DND-41 (cell line): ENCODE data around the gene DRD5.
"Not testable (repeated sequence)": the region's sequence is repeated elsewhere in the genome, so short reads cannot be mapped to it uniquely, and the experiment has no call there.

ENCODE experiments used
- CTCF ChIP-seq: IDR thresholded peaks from 2 replicates; pipeline ENCODE4 v1.5.1; 2012; ENCODE audit warnings: borderline replicate concordance, low read length, moderate library complexity, mild to moderate bottlenecking; ENCODE audit not compliant: poor library complexity, severe bottlenecking; ENCODE audit errors: extremely low read depth
- EZH2 ChIP-seq: IDR thresholded peaks from 3 replicates; pipeline ENCODE4 v1.6.1; 2012; ENCODE audit warnings: borderline replicate concordance, low read depth, mild to moderate bottlenecking, moderate library complexity, low read length, inconsistent platforms; ENCODE audit not compliant: severe bottlenecking

GRCh38 chr4:9732256-9732655, 49.2 kb upstream of the DRD5 start:
- not testable (repeated sequence) for TF ChIP-seq CTCF, EZH2
